Islet precursor cell (in vitro differentiated cells): ENCODE data around the gene CPTP.

Experiments used
- DNase-seq: peaks from one replicate; pipeline ENCODE4 v3.0.0-alpha.2; 2018

CPTP gene

DNA sequence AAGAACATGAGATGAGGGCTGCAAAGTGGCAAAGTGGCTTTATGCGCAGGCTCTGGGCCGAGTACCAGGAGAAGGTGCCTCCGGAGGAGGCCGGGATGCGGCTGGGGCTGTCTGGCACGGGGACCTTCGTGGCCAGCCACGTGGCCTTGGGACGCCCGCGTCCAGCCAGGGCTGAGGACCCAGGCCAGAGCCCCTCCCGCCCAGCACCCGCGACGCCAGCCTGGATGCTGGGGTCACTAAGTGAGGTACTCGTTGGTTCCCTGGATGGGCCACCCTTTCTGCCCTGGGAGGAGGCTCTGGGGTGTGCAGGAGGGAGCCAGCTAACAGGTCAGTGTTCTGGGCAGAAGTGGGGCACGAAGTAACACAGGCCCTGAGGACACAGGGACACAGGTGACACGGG is 31.8 kb upstream of the CPTP start:
- DNase-seq = no peak

DNA sequence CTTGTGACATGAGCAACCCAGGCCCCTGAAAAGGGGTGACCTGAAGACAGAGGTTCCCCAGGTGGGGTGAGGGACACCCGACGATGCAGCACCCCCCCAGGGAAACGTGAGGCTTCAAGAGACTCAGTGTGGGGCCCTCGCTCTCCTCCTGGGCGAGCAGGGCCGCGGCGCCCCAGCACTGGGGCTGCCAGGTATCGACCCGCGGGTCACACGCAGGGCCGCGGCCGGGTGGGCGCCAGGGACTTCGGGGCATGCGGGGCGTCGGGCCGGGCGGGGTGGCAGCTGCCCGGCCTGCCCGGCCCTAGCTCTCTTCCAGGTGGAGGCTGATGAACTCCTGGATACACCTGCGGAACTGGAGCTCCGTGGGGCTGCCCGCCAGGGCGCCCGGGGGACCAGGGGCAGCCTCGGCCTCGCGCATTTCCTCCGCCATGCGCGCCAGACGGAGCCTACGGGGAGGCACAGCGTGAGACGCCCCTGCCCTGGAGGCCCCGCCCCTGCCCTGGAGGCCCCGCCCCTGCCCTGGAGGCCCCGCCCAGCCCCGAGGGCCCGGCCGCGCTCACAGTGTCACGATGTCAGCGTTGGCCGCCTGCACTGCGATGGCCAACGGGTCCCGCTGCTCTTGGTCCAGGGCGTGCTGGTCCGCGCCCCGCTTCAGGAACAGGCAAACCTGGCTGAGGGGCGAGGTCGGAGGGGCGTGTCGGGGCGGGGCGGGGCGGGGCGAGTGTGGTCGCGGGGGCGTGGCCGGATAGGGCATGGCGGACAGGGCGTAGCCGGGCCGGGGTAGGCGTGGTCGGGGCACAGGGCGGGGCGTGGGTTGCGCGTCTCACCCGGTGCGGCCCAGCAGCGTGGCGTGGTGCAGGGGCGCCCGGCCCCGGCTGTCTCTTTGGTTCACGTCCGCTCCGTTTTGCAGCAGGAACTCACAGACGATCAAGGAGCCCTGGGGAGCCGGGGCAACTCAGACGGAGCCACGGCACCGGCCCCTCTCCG is 31.0 kb upstream of the CPTP start:
- no peak for DNase-seq

- DNase-seq = no peak
Measured at GRCh38 chr1:1294250-1294890, 30.2 kb upstream of the CPTP start.

- no peak for DNase-seq
Measured at GRCh38 chr1:1295154-1295923, 29.3 kb upstream of the CPTP start.

GRCh38 chr1:1296070-1297061 is 28.2 kb upstream of the CPTP start:
- DNase-seq = no peak

GRCh38 chr1:1297802-1298424 is 26.7 kb upstream of the CPTP start:
- no peak for DNase-seq

DNA sequence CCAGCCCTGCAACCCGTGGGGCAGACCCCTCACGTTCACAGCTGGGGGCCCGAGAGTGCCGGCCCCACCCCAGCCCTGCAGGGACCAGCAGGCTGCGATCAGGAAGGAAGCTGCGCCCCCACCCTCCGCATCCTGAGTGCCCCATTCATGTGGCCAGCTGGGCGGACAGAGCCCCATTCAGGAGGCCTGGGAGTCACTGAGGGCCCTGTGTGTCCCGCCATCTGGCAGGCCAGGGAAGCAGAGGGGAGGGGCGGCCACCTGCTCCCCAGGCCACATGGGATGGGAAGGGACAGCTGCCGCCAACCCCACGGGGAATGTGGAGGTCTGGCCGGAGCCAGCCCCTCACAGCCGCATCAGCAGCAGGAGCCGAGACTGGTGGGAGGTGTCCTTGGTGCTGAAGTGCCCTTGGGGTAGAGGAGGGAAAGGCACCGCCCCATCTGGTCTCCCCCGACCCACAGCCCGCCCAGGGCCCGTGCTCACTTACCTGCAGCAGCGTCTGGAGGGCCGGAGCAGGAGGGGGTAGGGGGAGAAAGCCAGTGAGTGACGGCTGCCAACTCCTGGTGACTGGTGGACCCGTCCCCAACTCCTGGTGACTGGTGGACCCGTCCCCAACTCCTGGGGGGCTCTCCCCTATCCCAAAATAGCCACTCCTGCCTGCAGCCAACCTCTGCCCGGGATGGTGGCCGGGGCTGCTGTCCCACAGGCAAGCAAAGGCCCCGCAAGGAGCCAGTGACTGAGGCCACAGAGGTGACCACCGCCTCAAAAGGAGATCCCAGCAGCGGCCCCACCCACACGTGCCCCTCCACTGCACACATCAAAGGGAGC is 25.5 kb upstream of the CPTP start:
- DNase-seq = peak; percentile 80

- no peak for DNase-seq
Measured at GRCh38 chr1:1299686-1300351, 24.8 kb upstream of the CPTP start.

DNA sequence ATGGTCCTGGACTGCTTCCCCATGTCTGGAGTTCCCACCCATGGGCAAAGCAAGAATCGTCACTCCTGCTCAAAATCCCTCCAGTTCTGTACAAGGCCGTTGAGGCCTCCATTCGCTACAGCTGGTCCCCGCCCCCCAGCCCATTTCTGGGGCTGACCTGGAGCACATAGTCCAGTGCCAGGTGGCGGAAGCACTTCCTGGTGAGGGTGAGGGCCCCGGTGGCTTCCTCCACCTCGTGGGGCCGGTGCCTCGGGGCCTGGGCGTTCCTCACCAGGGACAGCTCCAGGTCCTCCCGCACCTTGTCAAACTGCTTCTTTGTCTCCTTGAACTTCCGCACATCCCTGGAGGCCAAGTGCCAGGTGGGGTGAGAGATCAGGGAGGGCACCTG is 24.3 kb upstream of the CPTP start:
- no peak for DNase-seq

DNA sequence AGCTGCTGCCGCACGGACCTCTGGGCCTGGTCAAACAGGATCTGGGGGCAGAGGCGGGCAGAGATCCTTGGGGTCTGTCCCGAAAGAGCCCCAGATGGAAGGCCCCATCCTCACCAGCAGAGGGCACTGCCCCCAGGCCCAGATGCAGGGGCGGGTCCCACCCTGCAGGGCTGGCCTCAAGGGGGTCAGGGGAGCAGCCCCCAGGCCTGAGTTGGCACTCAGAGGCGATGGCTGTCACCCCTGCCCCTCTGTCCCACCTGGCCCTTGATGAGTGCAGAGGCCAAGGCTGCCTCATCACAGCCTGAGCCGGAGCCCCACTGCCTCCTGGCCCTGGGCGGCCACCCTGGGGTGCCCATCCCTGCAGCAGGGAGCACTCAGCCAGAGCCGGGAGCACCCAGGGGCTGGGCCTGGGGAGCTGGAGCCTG is 22.6 kb upstream of the CPTP start:
- no peak for DNase-seq

GRCh38 chr1:1302951-1303509 is 21.6 kb upstream of the CPTP start:
- no peak for DNase-seq

DNA sequence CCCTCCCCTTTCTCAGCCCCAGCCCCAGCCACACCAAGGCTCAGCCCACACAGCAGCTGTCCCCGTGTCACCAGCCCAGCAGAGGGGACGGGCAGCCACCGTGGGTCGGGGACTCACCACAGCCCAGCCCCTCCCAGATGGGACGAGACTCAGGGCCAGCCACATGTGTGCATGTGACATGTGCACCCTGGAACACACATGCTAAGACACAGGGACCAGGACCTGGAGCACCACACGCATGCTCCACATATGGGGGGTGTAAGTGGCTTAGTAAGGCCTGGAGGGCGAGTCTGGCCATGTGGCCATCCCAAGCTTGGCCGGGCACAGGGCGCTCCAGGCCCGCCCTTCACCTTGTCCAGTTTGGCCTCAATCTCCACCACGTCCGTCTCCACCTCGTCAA is 20.9 kb upstream of the CPTP start:
- no peak for DNase-seq

DNA sequence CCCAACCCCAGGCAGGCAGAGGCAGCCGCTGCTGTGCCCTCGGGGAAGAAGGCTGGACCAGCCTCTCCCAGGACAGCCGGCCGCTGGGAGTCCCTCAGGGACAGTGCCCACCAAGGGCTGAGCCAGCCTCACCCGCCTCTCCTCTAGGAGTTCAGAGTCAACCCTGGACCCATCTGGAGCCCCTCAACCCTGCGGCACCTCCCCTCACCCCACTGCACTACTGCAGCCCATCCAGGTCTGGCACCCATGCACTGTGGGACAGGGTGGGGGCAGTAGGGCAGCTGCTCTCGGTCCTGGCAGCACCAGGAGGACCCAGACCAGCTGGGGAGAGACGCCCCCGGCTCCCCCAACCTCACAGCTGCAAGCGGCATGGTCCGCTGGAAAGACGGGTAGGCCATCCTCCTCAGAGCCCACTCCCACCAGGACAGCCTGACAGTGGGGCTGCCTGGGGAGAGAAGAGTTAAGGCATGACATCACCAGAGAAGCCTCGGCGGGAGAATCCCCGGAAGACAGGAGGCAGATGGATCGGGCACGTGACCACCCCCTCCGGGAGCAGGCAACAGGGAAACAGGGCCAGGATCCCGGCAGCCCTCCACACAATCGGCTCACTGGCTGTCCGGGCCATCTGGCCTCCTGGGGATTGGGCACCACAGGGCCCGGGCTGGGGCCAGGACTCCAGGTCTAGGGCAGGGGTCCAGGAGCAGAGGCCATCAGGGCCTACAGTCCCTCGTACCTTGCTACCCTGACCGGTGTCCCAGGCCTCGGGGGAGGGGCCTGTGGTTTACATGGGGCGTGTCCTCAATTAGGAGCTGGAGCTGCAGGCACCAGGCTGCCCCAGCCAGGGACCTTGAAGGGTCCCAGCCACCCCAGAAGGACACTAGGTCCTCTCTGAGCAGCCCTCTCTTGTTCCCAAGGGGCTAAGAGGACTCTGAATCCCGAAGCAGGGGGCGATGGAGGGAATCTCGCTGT is 20.0 kb upstream of the CPTP start:
- peak; percentile 95 for DNase-seq

DNA sequence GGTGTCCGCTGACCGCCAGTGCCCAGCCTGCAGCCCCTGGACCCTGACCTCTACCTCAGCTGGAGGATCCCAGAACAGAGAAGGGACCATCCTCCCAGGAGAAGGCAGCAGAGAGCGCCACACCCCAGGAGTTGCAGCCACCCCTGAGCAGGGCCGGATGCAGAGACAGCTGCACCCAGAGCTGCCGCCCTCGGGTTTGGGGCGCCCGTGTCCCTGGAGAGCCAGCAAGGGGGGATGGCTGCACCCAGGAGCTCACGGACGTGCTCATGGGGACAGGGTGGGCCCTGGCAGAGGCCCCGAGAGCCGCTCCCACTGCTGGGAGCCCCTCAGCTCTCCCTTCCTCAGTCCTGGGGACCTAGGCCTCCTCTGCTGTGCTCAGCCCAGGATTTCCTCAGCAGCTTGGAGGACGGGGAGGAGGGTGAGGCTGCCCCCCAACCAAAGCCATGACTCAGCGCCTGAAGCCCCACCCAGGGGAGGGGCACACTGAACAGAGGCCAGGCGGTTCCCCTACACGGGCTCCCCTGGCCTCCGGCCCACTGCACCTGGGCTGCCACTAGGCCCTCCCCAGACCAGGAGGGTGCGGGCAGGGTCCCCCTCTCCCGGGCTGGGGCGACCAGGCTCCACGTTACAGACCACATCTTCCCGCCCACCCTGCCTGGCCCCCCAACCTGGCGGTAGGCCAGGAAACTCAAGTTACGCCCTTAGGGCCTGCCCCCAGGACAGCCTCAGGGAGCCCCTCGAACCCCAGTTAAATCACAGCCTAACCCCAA is 19.1 kb upstream of the CPTP start:
- DNase-seq = peak; percentile 74

DNA sequence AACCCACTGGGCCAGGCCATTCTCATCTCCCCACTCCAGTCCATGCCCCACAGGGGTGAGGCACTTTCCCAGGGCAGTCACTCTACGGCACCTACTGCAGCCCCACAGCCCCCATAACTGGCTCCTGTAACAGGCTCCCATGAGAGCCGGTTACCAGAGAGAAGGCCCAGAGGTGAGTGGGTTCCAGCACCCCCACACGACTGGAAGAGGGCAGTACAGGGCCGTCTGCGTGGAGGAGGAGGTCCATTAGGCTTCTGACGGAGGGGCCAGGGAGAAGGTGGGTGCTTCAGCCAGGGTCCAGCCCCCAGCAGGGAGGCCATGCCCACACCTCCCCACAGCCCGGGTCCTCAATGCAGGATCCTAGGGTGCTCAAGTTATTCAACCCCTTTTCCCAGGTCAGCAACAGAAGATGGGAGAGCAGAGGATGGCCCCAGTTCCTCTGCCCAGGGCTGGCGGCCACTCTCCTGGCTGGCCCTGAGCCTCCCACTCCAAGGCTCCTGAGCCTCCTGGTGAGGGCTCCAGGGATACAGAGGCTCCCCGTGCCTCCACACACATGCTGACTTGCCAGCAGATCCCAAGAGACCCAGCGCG is 18.4 kb upstream of the CPTP start:
- DNase-seq = no peak

DNA sequence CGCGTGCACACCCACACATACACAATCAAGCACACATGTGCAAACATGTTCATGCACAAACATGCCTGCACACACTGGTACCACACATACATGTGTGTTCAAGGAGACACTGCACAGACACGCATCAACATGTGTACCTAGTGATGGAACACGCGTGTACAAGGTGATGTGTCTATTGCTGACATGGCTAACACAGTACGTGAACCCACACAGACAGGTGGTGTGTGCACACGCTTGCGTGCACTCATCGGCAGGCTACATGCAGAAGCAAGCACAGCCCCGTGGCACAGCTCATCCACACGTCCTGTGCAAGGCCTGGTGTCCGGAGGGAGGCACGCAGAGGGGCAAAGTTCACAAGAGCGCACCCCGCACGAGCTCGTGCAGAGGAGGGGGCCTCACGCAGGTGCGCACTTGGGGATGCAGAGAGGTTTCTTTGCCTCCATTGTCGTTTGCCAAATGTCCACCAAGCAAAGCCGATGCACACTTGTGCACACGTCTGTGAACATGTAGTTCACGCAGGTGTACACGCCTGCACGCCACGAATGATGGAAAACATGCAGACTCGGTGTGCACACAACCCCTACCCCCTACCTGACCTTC is 17.8 kb upstream of the CPTP start:
- DNase-seq = no peak
